ENCODE measurements around the gene FRMD4B. TPM values are rescaled to one million over a fixed set of nuclear protein-coding genes. Genes with fewer than 3 reads are reported as not detected.

The FRMD4B gene
- polyA plus RNA-seq, 2 of the 4 experiments (the other 2 are of a cell fraction): 0.92 to 5.9 TPM

DNA sequence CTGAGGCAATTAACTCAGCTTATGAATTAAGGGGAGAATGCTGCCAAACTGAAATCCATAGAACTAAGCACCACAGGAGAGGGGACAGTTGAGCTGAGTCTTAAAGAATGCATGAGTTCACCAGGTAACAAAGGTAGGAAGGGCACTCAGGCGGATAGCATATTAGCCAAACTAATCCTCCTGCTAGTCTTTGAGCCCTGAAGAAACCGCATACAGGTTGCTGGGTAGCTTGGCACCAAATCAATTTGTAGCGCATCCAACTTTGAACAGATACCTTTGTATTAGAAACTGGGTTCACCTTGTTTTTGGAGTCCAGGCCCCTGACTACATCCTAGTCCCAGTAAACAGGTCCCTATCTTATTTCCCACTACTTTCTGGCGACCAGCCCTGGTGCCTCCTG is 93.7 kb downstream of the FRMD4B start:
- 77% methylated on average over 4 of the region's 4 CpGs for WGBS (ENCODE audit: missing lambda C conversion rate)
- no peak for ATAC-seq
- Histone ChIP-seq H3K4me3 (no peak overlapping the region), H3K4me2 (no peak overlapping the region), H3K27ac (no peak overlapping the region), H3K4me1 (no peaks in the 10 kb centered on the region), H3K9me3 (no peaks in the 10 kb centered on the region)
- no peak for TF ChIP-seq EHF (CRISPR knock-in tag; IDR thresholded peaks at IDR 0.05)
- no peak for TF ChIP-seq CHD2 (IDR thresholded peaks at IDR 0.05; ENCODE audit: low read length, partially characterized antibody)
- no peak for TF ChIP-seq MAX (IDR thresholded peaks at IDR 0.05)
- no peak for TF ChIP-seq EHMT2 (IDR thresholded peaks at IDR 0.05; ENCODE audit: low read depth)
- no peak for TF ChIP-seq CBX2 (IDR thresholded peaks at IDR 0.05; ENCODE audit: borderline replicate concordance, low read depth)
- TF ChIP-seq KDM5A (IDR thresholded peaks at IDR 0.05): no peak
- TF ChIP-seq MAFK (IDR thresholded peaks at IDR 0.05; ENCODE audit: partially characterized antibody): no peak
- TF ChIP-seq ZNF302 (CRISPR knock-in tag; IDR thresholded peaks at IDR 0.05): no peak
- no peak for TF ChIP-seq REST (IDR thresholded peaks at IDR 0.05)
- no peak for TF ChIP-seq ZC3H11A (IDR thresholded peaks at IDR 0.05)
- no peak for TF ChIP-seq RARB (CRISPR knock-in tag; IDR thresholded peaks at IDR 0.05)
- TF ChIP-seq, protein P1, sequence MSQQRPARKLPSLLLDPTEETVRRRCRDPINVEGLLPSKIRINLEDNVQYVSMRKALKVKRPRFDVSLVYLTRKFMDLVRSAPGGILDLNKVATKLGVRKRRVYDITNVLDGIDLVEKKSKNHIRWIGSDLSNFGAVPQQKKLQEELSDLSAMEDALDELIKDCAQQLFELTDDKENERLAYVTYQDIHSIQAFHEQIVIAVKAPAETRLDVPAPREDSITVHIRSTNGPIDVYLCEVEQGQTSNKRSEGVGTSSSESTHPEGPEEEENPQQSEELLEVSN (IDR thresholded peaks at IDR 0.05; ENCODE audit: borderline replicate concordance, low read depth): no peak
- TF ChIP-seq, protein P2, sequence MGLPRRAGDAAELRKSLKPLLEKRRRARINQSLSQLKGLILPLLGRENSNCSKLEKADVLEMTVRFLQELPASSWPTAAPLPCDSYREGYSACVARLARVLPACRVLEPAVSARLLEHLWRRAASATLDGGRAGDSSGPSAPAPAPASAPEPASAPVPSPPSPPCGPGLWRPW (IDR thresholded peaks at IDR 0.05): no peak
- TF ChIP-seq TP53 (CRISPR knock-in tag; IDR thresholded peaks at IDR 0.05): no peak
- no peak for TF ChIP-seq RAD21 (conservative IDR thresholded peaks at IDR 0.05 in 1 of 2, IDR thresholded peaks at IDR 0.05 in 1 of 2)
- no peak for TF ChIP-seq NPAS2 (CRISPR knock-in tag; IDR thresholded peaks at IDR 0.05; ENCODE audit: borderline replicate concordance)
- no peak for TF ChIP-seq PHF8 (IDR thresholded peaks at IDR 0.05; ENCODE audit: borderline replicate concordance, low read depth)
- CTCF ChIA-PET: interaction anchor here (0.6 to 3.4 kb wide), 2 partner anchors 9 to 14 kb away, joined by 3 to 18 read pairs; no protein-coding TSS in a partner anchor
- POLR2A ChIA-PET: no interaction called here
- no peak for DNase-seq (ENCODE audit: low read depth in 1 of 2, low spot score in 1 of 2)
- FAIRE-seq: no peak

DNA sequence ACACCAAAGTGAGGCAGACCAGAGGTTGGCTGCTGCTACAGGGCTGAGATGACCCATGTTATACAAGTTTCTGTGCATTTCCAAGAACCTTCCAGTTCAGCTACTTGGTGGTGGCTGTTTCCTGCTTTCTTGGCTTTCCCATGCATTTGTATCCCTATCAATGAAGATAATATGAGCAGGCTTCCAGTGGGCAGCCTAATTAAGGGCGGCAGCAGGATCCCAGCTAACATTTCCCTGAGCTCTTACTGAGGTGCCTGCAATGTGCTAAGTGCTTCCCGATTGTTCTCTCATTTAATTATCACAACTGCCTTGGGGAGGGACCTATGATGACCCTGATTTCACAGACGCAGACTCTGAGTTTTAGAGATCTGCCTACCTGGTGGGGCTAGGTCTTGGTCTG is 95.5 kb downstream of the FRMD4B start:
- POLR2A ChIA-PET: no interaction called here
- ATAC-seq (no peak), DNase-seq (ENCODE audit: low read depth in 1 of 2, low spot score in 1 of 2) (no peak), FAIRE-seq (no peak)
- no peak overlapping the region for H3K4me3 ChIP-seq
- CTCF ChIA-PET: interaction anchor here (0.9 kb wide), 1 partner anchor 72 kb away, joined by 3 read pairs; no protein-coding TSS in a partner anchor
- no peak overlapping the region for H3K27ac ChIP-seq
- H3K4me2 ChIP-seq: no peak overlapping the region
- 72% methylated on average over 3 of the region's 3 CpGs for WGBS (ENCODE audit: missing lambda C conversion rate)
- no peaks in the 10 kb centered on the region for H3K4me1 ChIP-seq
- H3K9me3 ChIP-seq: no peaks in the 10 kb centered on the region
- no peak for TF ChIP-seq ELK1 (IDR thresholded peaks at IDR 0.05; ENCODE audit: low read depth, low read length)

All from A549 (cell line).